ENCODE data around the gene CCDC88C. TPM values are rescaled to one million over a fixed set of nuclear protein-coding genes. Genes with fewer than 3 reads are reported as not detected.
A peak's percentile ranks its signal among the peaks of the same experiment; 100 is the strongest.

The CCDC88C gene
- total and polyA plus RNA-seq, 8 donors: 26.2 to 41.8 (median 31.6) TPM

- Histone ChIP-seq H3K27ac (no peak overlapping the region), H3K4me3 (no peak overlapping the region), H3K9me3 (no peaks in the 10 kb centered on the region), H3K27me3 (no peaks in the 10 kb centered on the region), H3K36me3 (no peaks in the 10 kb centered on the region), H3K4me1 (peaks cover 9 to 69% of the 10 kb centered on the region in 2 donors)
- DNase-seq (peak in 1 of 4 donors; percentile 54), ATAC-seq (peak; percentile 65)
- intact Hi-C loops (cut with DNase I): no loop called here
- TF ChIP-seq CTCF (IDR thresholded peaks at IDR 0.05): no peak
These were observed 30.3 kb downstream of the CCDC88C start for GRCh38 chr14:91387169-91387835.

- H3K9me3 ChIP-seq: no peaks in the 10 kb centered on the region
- H3K27me3 ChIP-seq: no peaks in the 10 kb centered on the region
- ATAC-seq (no peak), DNase-seq (no peak)
- no peaks in the 10 kb centered on the region for H3K36me3 ChIP-seq
- no peak overlapping the region for H3K27ac ChIP-seq
- no peak for TF ChIP-seq CTCF (IDR thresholded peaks at IDR 0.05)
- peaks cover 12 to 63% of the 10 kb centered on the region in 2 donors for H3K4me1 ChIP-seq
- intact Hi-C loops (cut with DNase I): no loop called here
- no peak overlapping the region for H3K4me3 ChIP-seq
These were observed 31.9 kb downstream of the CCDC88C start for GRCh38 chr14:91385697-91386096.

GRCh38 chr14:91385224-91385623 is 32.4 kb downstream of the CCDC88C start:
- Histone ChIP-seq H3K27me3 (no peaks in the 10 kb centered on the region), H3K36me3 (no peaks in the 10 kb centered on the region), H3K27ac (no peak overlapping the region), H3K4me3 (no peak overlapping the region), H3K4me1 (peaks cover 16 to 63% of the 10 kb centered on the region in 2 donors), H3K9me3 (no peaks in the 10 kb centered on the region)
- ATAC-seq (no peak), DNase-seq (no peak)
- TF ChIP-seq CTCF (IDR thresholded peaks at IDR 0.05): no peak
- intact Hi-C loops (cut with DNase I): no loop called here

GRCh38 chr14:91383439-91383838 is 34.2 kb downstream of the CCDC88C start:
- Histone ChIP-seq H3K36me3 (no peaks in the 10 kb centered on the region), H3K4me1 (peaks cover 23 to 67% of the 10 kb centered on the region in 2 donors), H3K4me3 (no peak overlapping the region), H3K27me3 (no peaks in the 10 kb centered on the region), H3K27ac (no peak overlapping the region), H3K9me3 (no peaks in the 10 kb centered on the region)
- no peak for TF ChIP-seq CTCF (IDR thresholded peaks at IDR 0.05)
- DNase-seq (no peak), ATAC-seq (no peak)
- intact Hi-C loops (cut with DNase I): no loop called here

- Histone ChIP-seq H3K4me1 (peaks cover 22 to 67% of the 10 kb centered on the region in 2 donors), H3K27me3 (no peaks in the 10 kb centered on the region), H3K9me3 (no peaks in the 10 kb centered on the region), H3K36me3 (no peaks in the 10 kb centered on the region), H3K4me3 (no peak overlapping the region), H3K27ac (no peak overlapping the region)
- ATAC-seq: no peak
- intact Hi-C loops (cut with DNase I): no loop called here
- no peak for TF ChIP-seq CTCF (IDR thresholded peaks at IDR 0.05)
- DNase-seq: no peak
These were observed 35.6 kb downstream of the CCDC88C start for GRCh38 chr14:91381801-91382670.

Data from left lung (tissue), 10 donors.